Keratinocyte (primary cell): ENCODE results near the gene BACH1.

Experiments used
- EZH2 ChIP-seq: IDR thresholded peaks from one replicate; pipeline ENCODE4 v1.6.1; 2012; ENCODE audit warnings: inconsistent platforms, mild to moderate bottlenecking, low read length, moderate library complexity
- TF ChIP-seq, protein P1 (sequence below), 3 experiments: IDR thresholded peaks in 1 of 3; conservative IDR thresholded peaks in 1 of 3; optimal IDR thresholded peaks in 1 of 3; 2 replicates in 2 of 3; 3 replicates in 1 of 3; pipeline versions ENCODE3 to v1.5.1; 2011; ENCODE audit warnings: low read length in 3 of 3, mild to moderate bottlenecking in 3 of 3, moderate library complexity in 2 of 3, control low read depth in 1 of 3, inconsistent platforms in 1 of 3; ENCODE audit not compliant: insufficient read depth in 2 of 3; ENCODE audit errors: extremely low read depth in 1 of 3

DNA sequence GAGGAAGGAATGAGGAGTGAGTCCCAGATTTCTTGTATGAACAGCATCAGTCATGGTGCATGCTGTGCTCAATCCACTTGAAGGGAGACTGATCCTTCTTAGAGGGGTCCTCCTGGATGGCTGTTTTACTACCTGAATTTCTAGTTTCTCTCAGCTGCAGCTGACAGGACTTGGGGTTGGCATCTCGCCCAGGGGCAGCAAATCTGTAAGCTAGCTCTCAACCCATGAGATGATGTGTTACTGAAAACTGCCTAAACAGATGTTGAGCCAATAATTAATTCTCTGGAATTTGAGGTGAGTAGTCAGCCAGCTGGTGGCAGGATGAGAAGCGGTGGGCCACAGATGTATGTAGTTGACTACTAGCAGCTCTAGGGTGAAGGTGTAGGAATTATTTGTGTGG lies 19.6 kb downstream of the BACH1 start:
- TF ChIP-seq, protein P1, sequence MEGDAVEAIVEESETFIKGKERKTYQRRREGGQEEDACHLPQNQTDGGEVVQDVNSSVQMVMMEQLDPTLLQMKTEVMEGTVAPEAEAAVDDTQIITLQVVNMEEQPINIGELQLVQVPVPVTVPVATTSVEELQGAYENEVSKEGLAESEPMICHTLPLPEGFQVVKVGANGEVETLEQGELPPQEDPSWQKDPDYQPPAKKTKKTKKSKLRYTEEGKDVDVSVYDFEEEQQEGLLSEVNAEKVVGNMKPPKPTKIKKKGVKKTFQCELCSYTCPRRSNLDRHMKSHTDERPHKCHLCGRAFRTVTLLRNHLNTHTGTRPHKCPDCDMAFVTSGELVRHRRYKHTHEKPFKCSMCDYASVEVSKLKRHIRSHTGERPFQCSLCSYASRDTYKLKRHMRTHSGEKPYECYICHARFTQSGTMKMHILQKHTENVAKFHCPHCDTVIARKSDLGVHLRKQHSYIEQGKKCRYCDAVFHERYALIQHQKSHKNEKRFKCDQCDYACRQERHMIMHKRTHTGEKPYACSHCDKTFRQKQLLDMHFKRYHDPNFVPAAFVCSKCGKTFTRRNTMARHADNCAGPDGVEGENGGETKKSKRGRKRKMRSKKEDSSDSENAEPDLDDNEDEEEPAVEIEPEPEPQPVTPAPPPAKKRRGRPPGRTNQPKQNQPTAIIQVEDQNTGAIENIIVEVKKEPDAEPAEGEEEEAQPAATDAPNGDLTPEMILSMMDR (optimal IDR thresholded peaks at IDR 0.05 in 1 of 3, IDR thresholded peaks at IDR 0.05 in 1 of 3, conservative IDR thresholded peaks at IDR 0.05 in 1 of 3; ENCODE audit: extremely low read depth in 1 of 3, insufficient read depth in 2 of 3, low read length in 3 of 3), result no peak
- no peak for TF ChIP-seq EZH2
